GM03348 (cell line): ENCODE results near the gene MRPL21.
"Not testable (repeated sequence)": the region's sequence is repeated elsewhere in the genome, so short reads cannot be mapped to it uniquely, and the experiment has no call there.

Experiments used
- DNase-seq: peaks from one replicate; pipeline ENCODE4 v3.0.0; 2012; ENCODE audit warnings: low spot score

MRPL21 gene

DNA sequence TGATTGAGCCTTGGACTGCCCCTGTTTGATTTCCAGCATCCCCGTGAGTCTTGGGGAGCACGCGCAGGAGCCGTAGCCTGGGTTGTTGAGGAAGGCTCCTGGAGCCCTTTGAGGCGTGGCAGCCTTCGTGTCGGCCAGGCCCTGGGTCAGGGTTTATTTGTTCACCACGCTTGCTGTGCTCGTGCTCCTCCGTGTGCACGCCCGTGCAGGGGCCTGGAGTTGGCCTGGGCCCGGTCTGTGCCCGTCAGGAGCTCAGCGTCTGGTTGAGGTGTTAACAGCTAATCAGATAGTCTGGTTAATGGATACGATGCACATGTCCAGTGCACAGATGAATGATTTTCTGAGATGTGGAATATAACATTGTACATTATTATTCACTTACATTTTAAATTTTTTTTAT is 8.1 kb upstream of the MRPL21 start:
- DNase-seq, result no peak

DNA sequence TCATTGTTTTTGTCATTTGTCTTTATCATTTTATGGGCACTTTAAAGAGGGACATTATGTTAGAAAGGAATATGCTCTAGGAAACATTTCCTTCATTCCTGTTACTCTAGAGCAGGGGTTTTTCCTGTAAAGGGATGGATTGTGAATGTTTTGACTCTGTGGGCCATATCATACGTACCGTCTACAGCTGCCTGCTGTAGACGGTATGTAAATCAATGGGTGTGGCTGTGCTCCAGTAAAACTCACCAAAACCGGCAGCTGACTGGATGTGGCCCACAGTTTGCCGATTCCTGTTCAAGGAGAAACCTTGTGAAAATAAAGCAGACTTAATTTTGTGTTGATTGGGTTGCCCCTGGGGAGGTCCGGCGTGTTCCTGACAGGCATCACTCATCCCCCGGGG is 7.3 kb upstream of the MRPL21 start:
- DNase-seq, result no peak

DNA sequence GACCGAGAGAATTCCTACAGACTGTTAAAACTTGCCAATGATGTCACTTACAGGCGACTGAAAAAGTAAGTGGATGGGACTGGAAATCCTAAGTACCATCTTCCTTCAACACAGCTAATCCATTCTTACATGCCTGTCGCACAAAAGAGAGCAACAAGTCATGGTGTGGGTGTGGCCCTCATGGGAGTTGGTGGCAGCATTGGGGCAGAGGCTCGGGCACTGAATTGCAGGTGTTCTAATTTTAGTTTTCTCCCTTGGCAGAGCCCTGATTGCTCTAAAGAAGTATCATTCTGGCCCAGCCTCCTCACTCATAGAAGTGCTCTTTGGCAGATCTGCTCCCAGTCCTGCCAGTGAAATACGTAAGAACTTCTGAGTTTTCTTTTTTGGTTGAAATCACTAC is 4.6 kb upstream of the MRPL21 start:
- DNase-seq, result no peak

DNA sequence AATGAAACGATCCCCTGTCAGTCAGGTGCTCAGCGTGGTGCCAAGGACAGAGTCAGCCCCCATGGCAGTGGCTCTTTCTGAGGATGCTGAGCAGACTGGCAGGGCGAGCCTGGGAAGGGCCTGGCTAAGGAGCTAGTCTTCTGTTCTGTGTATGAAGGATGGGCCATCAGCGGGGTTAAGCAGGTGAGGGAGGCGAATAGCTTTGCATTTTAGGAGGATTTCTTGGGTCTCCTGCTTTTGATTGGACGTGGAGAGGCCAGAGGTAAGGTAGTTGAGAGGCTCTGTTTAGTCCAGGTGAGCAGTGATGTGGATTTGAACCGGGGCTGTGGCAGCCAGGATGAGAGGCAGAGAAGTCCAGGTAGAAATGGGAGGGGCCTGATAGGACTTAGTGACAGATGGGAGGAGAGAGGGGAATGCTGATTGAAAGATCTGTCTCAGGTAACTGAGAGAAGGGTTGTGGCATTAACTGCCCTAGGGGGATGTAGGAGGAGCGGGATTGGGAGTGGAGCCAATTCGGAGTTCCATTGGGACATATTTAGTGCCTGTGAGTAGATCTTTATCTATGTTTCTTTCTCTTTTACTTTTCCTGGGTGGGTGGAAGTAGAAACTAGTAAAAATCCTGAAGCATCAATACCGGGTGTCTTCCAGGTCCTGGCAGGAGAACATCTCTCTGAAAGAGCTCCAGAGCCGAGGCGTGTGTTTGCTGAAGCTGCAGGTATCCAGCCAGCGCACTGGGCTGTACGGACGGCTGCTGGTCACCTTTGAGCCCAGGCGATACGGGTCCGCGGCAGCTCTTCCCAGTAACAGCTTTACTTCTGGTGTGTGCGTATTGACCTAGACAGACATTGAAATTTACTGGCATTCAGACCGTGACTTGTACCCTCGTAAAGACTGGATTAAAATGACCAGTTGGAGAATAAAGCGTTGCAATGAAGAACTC is 2.1 kb upstream of the MRPL21 start:
- DNase-seq, result no peak

DNA sequence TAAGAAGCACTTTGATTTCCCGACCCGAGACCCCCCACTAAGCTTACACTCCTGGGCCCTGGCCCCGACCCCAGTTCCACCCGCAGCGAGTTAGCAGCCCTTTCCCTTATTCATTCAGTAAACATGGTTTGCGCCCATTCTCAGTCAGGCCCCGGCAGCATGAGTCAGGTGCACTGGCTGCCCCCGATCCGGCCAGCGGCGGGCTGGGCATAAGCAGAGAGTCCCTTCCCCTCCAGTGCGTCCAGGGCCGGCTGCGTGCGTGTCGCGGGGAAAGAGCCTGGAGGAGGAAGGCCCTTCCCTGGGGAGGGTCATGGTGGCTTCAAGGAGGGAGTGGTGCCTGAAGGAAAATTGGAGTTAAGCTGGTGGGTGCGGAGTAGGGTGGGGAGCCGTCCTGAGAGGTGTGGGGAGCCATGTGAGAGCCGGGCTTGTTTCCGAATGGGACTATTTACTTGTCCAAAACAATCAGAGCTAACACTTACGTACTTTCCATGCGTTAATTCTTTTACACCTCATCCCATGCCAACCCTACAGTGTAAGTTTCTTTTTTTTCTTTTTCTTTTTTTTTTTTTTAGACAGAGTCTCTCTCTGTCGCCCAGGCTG is 716 bp upstream of the MRPL21 start:
- DNase-seq, result peak; percentile 64

DNA sequence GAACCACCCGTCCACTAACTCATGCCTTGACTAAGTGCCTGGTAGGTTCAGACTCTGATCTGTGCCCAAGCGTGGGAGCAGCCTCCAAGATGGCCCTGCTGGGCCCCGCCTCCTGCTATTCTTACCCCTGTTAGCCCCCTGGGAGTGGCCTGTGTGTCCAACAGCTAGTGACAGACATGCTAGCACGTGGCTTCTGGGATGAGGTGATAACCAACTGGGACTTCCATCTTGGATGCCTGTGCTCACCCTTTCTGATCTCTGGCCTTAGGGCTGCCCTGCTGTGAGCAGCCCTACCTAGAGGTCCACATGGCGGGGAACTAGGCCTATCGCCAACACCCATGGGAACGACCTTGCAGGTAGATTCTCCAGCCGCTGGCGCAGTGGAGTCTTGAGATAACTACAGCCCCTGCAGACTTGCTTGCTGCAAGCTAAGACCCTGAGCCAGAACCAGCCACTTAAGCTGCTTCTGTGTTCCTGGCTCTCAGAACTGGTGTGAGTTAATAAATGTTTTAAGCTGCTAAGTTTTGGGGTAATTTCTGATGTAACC is 2.7 kb downstream of the MRPL21 start:
- no peak for DNase-seq

DNA sequence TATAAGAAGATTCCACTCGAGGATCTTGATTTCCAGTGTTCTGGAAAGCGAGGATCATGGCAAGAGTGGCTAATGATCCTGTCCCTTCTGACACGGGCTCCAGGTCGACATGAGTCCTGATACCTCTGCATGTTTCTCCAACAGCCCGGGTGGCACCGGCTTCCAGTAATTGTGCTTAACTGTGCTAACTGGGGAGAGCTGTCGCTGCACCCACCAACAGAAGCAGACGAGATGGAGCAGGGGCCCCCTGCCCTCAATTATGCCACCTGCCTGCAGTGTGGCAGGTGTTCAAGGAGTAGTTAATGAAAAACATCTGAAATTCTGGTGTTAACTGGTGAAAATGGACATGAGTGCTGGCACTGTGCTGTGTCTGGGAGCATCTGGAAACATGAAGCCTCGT is 6.2 kb downstream of the MRPL21 start:
- DNase-seq, result no peak

DNA sequence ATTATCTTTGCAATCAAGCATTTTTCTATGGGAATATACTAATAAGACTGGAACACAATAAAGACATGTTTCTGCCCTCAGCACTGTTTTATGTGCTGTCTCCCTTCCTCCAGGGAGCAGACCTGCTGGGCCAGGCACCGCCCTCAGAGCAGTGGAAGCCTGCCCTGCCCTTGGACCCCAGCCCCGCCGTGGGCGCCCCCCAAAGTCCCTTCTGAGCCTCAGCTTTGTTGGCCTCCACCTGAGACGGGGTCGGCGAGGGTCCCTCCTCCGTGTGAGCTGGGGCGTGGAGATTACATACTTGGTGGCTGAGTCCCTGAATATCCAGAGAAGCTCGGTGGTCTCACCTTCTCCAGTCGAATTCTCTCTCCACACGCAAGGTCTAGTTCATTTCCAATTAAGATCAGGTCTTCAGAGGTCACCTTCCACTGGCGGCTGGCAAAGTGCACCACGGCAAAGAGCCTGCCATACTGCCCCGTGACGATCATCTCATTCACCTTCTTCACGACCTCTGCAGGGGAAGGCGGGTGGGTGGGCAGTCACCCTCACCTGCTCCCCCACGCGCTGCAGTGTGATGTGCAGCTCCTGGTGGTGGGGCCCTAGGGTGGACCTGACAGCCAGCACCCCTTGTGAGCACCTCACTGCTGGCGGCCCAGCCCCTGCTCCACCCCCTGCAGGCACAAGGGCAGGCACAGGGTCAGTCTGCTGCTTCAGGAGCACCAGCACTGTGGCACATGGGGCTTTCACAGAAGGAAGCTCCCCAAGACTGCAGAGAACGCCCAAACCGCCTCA is 7.3 kb downstream of the MRPL21 start:
- DNase-seq, result no peak

DNA sequence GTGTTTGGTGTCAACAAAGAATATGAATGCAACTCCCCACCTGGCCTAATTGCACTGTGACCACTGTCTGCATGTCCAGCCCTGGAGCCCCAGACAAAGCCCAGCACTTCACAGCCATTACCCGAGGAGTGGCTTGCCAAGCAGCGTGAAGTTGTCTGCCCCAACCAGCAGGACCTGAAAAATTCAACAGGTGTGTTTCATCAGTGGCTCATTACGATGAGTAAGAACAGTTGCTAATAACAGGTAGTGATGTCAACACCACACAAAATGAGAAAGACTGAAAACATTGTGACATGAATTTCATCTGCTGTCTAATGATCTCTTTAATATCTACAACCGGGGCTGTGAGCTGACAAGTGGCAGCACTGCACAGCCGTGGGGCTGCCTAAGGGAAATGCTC is 10.3 kb downstream of the MRPL21 start:
- DNase-seq, result no peak

DNA sequence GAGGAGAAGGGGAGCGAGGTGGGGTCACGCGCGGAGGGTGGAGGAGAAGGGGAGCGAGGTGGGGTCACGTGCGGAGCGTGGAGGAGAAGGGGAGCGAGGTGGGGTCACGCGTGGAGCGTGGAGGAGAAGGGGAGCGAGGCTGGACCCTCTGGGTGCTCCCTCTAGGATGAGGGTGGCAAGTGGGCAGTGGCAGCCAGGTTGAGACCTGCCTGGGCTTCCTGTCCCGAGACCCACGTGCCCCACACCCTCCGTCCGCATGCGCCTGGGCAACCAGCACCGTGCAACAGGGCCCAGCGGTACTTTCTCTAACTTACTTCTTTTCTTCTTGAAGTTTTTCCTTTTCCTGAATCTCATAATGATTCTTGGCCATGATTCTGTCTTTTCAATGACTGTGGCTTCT is 11.1 kb downstream of the MRPL21 start:
- no peak for DNase-seq

DNA sequence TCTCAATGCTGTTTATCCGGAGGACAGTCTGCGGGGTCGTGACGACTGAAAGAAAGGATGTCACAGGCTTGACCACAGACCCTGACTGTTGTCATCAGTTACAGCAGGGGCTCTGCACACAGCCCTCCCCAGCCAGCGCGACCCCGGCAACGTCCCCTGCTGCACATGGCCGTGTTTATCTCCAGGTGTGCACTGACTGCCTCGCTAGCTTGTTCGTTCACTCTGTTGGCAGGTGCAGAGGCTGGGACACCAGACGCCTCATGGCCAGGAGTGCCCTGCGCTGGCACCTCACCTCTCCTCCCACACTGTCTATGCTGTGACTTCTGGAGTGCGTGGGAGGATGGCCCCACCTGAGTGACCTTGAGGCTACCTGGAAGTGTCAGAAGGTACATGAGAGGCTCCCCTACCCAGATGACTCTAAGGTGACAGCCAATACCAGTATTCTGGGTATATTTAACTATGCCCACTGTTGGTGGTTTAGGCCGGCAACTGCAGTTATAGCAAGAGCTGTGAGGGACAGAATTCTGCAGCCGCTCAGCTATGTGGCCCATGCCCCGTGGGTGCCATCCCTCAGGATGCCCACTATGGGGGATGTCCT is 12.2 kb downstream of the MRPL21 start:
- DNase-seq, result no peak

DNA sequence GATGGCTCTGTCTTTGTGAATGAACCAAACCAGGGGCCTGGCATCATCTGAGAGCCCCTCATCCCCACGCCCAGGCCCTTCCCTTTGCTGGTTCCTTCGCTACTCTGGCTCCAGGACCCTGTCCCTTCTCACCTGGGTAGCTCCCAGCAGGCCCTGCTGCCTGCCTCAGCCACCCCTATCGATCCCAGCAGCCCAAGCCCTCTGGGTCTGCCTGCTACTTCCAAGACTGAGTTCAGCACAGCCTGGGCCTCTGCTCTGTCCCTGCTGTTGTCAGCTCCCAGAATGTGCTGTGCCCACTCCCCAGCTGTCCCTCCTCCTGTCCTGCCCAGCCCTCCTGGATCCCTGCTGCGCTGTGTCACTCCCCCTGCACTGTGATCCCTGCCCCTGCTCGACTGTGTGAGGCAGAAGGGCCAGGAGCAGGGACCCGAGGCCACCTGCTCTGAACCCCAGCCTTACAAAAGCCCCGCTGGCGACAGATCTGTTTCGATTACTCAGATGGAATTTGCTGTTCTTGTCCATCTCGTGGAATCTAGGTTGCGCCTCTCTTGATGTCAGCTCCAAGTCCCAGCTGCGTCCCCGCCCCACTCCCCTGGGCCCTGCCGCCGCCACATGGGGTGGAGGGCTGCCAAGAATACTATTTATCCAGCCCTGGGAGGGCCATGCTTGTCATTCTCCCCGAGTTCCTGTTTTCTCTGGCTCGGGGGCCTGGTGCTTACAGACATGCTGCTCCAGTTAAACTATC is 13.0 kb downstream of the MRPL21 start:
- DNase-seq, result peak; percentile 87

DNA sequence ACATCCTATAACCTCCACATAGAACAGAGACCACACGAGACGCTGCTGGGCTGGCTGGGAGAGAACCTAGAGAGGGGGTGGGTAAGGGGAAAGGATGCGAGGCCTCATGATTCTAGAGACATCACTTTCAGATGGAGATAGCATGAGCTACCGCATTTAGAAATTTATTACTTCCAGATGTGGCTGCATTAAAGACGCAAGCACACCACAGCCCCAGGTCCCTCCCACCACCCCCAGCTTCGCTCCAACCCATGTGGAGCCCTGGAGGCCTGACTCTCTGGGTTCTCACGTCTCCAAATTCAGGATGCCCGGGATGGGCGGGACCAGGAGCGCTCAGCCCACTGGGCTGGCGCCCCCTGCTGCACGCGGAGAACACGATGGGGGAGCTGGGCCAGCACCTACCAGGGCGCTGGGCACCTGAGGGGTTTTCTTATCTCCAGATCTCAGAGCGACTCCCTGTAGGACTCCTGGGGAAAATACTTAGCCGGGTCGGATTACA is 13.6 kb downstream of the MRPL21 start:
- DNase-seq, result peak; percentile 95

DNA sequence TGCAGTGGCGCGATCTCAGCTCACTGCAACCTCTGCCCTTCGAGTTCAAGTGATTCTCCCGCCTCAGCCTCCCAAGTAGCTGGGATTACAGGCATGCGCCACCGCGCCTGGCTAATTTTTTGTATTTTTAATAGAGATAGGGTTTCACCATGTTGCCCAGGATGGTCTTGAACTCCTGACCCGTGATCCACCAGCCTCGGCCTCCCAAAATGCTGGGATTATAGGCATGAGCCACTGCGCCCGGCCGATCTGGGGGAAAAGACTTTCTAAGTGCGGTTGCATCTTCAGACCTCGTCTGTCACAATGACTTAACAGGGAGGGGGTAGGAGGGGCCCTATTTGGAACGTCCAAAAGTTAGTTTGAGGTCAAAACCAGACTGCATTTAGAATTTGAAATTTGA is 18.8 kb downstream of the MRPL21 start:
- not testable (repeated sequence) for DNase-seq

DNA sequence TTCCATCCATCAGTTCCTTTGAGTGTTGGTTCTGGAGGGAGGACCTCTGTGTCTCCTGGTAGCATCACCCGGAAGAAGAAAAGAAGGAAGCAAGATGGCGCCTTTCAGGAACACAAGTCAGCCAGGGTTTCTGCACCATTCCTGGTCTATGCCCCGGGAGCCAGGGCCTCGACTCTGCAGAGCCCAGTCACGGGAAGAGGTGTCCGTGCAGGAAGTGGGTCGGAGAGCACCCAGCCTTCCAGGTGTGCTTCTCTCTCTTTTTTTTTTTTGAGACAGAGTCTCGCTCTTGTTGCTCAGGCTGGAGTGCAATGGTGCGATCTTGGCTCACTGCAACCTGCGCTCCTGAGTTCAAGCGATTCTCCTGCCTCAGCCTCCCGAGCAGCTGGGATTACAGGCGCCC is 21.2 kb downstream of the MRPL21 start:
- no peak for DNase-seq

DNA sequence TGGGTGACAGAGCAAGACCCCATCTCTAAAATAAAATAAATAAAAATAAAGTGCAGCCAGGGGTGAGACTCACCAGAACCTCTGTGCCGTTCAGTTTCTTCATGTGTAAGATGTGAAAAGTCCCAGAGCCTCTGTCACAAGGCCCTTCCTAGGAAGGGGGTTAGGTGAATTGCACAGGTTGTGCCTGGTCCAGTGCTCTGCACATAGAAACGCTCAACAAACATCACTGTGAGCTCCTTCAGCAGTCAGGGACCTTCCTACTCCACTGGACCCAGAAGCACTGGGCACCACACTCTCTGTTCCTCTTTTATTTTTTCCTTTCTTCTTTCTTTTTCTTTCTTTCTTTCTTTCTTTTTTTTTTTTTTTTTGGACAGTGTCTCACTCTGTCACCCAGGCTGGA is 22.3 kb downstream of the MRPL21 start:
- DNase-seq, result no peak

DNA sequence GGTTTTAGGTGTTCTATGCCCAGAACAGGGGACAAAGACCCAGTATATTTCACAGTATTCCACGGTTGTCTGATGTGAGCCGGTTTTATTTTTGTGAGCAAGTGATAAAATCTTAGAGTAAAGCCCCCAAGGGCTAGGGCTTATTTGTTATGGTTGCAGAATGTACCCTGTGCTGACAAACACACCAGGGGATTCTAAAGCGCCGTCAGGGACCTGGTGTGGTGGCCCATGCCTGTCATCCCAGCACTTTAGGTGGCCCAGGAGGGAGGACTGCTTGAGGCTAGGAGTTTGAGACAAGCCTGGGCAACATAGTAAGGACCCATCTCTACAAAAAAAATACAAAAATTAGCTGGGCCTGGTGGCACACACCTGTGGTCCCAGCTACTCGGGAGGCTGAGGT is 22.8 kb downstream of the MRPL21 start:
- no peak for DNase-seq

DNA sequence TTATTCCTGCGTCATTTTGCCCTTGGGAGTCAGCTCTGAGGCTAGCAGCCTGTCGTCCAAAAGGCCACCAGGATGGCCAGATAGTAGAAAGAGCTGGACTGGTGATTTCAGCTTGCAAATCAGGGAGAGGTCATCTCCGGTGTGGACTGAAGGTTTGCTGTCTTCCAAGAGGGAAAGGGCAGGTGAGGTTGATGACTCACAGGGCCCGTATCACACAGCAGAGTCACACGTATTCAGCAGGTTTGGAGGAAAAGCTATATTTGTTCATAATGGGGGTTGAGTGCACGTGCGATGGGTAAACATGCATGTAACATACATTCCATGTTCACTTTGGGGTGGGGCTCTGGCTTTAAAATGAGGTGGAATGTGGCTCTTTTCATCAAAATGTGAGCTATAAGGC is 25.6 kb downstream of the MRPL21 start:
- no peak for DNase-seq

DNA sequence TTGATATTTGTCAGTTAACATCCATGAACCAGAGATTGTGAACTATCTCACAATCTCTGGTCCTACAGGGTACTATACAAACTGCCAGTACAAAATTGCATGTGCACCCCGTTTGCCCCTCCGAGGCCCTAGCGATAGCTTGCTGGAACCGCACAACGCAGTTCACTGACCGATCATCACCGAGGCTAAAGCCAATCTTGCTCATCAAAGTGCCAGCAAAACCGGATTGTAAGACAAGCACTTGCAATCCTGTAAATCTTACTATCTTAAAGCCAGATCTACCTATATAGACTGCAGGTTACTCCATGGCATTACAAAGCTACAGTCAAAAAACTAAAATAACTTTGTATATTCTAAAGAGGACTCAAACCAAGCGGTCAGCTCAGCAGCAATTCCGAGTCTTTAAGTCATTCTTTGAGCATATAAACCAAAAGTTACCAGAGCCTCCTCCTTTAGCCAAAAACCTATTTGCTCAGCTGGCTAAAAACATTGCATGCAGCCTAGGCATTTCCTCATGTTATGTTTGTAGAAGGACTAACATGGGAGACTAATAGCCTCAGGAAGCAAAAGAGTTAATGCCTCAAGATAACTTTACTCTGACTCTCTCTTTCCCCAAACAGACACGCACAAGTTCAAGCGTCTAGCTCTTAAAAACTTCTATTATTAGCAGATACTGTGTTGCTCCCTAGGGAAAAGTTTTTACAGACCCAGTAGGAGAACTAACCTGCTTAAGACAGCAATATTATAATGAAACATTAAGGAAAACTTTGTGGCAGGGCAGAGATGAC is 31.2 kb downstream of the MRPL21 start:
- no peak for DNase-seq

DNA sequence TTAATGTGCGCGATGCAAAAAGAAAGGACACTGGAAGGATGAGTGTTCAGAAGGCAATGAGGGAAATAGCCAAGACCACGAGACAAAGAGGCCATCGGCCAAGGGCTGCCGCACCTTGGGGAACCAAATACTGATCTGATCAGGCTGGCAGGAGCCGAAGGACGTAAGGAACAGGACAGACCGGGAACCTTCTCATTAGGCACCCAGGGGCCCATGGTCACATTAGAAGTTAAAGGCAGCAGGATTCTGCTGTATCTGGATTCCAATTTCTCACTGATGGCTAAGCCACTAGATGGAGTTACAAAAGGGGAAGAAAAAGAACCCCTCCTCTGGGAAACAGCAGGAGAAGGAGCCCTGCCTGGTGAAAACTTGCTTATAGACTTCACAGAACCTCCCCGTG is 33.2 kb downstream of the MRPL21 start:
- DNase-seq, result no peak
